VCaP (cell line): ENCODE data around the gene IRF2BPL.

Experiments
- H3K27ac ChIP-seq: fragments of 450-650 bp; 2 replicates; pipeline ENCODE4 v1.5.1; 2017
- TF ChIP-seq, protein P1 (sequence below): fragments of 450-650 bp; conservative IDR thresholded peaks from 2 replicates; pipeline ENCODE4 v1.5.1; 2017; ENCODE audit warnings: mild to moderate bottlenecking, moderate library complexity

The IRF2BPL gene

DNA sequence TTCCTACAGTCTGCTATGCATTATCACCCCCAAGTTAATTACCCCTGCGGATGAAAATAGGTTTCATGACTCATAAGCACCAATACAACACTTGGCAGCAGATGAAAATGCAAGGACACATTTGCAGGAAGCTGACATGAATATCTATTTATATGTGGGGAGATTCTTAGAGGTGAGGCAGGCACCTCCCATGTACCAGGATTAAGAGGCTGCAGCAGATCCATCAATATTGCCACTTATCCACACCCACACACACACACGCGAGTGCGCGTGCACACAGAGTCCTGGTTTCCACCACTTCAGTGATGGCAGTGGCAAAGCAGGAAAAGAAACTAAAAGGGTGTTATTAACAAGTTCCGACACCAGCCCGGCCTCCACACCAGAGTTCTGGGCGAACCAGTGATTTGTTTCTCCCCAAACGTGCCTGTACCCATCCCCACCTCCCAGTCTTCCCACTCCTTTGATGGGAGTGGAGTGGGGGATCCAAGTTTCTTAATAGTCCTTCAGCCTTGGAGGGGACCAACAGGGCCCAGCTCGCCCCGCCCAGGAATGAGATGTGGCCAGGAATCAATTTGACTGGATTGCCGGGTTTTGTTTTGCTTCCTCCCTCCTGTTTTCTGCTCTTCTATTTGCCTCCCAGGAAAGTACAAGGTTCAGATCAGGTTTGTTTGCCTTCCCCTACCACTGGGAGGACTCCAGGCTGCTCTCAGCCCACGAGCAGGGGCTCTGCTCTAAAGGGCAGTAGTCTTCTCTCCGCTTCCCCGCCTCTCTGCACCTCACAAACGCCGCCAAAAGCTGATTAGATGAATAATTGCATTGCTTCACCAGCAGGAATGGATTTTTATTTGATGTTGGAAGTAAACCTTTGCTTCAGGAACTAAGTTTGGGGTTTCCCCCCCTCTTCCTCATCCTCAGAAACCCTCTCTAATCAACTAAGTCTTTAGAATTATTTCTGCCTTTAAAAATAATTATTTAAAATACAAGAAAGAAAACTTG is 5.2 kb downstream of the IRF2BPL start:
- peak overlapping the region; percentile 100 for H3K27ac ChIP-seq
- TF ChIP-seq, protein P1, sequence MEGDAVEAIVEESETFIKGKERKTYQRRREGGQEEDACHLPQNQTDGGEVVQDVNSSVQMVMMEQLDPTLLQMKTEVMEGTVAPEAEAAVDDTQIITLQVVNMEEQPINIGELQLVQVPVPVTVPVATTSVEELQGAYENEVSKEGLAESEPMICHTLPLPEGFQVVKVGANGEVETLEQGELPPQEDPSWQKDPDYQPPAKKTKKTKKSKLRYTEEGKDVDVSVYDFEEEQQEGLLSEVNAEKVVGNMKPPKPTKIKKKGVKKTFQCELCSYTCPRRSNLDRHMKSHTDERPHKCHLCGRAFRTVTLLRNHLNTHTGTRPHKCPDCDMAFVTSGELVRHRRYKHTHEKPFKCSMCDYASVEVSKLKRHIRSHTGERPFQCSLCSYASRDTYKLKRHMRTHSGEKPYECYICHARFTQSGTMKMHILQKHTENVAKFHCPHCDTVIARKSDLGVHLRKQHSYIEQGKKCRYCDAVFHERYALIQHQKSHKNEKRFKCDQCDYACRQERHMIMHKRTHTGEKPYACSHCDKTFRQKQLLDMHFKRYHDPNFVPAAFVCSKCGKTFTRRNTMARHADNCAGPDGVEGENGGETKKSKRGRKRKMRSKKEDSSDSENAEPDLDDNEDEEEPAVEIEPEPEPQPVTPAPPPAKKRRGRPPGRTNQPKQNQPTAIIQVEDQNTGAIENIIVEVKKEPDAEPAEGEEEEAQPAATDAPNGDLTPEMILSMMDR: peak; percentile 32

DNA sequence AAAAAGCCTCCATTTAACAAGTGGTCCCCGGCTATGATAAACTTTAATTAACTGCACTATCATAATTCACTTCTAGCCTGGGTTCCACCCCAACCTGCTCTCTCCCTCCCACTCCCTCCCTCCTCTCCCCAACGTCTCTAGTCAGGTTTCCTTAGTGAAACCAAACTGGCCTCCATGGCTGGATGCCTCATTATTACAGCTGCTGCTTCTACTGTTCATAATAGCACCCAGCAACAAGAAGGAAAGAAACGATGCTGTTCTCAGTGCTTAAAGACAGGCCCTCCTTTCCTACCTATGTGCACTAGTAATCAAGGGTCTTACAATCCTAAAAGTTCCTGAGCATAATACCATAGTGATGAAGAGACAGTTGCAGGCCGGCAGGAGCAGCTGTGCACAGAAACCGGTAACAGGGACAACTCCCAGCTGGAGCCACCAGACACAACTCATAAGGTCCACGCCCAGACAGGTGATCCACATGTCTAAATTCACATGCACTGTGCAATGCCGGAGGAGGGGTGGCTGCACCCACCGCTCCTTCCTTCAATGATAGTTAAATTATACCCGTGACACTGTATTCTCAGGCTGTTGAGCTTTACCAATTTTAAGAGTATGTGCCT is 6.2 kb downstream of the IRF2BPL start:
- H3K27ac ChIP-seq: peak overlapping the region; percentile 100
- TF ChIP-seq, protein P1: no peak

DNA sequence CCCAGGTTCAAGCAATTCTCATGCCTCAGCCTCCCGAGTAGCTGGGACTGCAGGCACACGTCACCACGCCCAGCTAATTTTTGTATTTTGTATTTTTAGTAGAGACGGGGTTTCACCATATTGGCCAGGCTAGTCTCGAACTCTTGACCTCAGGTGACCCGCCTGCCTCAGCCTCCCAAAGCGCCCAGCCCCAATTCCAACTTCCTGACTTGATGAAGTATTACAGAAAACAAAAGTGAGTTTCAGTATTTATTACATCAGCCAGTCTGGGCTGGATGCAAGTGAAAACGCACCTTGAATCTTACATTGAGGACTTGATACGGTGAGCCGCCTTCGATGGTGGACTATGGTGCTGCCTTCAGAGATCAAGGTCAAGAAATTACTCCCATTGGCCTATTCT is 7.1 kb downstream of the IRF2BPL start:
- H3K27ac ChIP-seq: peak overlapping the region; percentile 100

DNA sequence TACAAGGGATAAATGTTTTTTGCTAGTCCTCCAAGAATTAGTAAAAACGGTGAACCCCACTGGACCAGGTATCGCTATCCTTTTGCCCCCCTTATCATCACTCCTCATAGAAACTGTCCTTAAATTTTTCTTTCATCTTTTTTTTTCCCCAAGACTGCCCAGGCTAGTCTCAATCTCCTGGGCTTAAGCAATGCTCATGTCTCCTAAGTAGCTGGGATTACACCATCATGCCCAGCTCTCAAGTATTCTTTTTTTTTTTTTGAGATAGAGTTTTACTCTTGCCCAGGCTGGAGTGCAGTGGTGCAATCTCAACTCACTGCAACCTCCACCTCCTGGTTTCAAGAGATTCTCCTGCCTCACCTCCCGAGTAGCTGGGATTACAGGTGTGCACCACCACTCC is 9.7 kb downstream of the IRF2BPL start:
- TF ChIP-seq, protein P1: no peak
- H3K27ac ChIP-seq: no peak overlapping the region

DNA sequence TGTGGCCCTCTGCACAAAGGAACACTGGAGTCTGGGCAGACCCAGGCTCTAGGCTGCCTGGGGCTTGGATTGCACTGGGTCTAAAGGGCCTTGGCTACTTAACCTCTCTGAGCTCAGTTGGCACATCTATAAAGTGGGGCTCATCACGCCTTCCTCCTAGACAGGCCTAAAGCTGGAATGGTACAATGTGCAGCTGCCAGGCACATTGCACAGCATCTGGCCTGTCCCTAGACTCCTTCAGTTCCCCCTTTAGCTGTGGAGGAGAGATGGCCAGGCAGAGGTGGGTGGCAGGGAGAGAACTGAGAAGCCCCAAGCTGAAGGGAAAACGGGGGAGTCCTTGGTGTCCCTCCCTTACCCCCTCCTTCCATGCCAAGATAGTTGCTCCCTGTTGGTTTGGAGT is 10.8 kb downstream of the IRF2BPL start:
- TF ChIP-seq, protein P1: no peak
- H3K27ac ChIP-seq: no peak overlapping the region

DNA sequence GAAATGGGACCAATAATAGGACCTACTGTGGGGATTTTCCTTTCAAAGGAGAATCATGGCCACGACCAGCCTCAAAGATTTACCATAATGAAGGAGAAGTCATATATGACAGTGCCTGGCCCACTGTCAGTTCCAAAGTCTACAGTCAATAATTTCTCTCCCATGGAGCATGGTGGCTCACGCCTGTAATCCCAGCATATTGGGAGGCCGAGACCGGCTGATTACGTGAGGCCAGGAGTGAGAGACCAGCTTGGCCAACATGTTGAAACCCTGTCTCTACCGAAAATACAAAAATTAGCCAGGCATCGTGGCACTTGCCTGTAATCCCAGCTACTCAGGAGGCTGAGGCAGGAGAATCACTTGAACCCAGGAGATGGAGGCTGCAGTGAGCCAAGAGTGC is 13.8 kb downstream of the IRF2BPL start:
- peak overlapping the region; percentile 10; the same call in 1 of the 2 replicates for H3K27ac ChIP-seq
- TF ChIP-seq, protein P1: no peak

DNA sequence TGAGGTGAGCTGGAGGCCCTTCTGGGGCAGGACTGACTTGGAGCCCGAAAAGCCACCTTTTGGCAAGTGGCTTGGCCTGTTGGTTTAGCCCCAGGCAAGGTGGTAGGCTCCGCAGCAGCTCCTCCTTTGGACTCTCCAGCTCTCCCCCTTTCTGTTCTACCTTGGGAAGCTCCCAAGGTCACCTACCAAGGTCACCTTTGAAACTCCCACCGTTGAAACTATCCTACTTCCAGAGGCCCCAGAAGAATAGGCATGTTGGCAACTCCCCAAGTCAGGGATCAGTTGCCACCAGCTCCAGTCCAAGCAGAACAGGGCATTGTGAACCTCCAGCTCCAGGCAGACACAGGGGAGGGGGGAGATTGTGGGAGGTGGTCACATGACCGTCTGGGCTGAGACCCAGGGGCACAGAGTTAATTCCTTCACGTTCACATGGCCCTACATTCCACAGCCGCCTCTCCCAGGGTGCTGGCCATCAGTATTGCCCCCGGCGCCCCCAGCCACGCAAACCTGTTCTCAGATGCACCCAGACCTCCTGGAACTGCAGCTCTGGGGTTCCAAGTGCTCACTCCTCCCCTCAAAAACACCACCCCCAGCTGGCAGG is 14.4 kb downstream of the IRF2BPL start:
- H3K27ac ChIP-seq: peak overlapping the region; percentile 10; the same call in 1 of the 2 replicates

More for the DNA sequence above, 14.4 kb downstream of the IRF2BPL start:
- TF ChIP-seq, protein P1: no peak
